HCEC 1CT (cell line): Measurements from ENCODE around the gene UQCRQ.
"Not testable (repeated sequence)": the region's sequence is repeated elsewhere in the genome, so short reads cannot be mapped to it uniquely, and the experiment has no call there.

ENCODE experiments used
- DNase-seq: peaks from one replicate; pipeline ENCODE4 v3.0.0-alpha.2; 2017

The UQCRQ gene

DNA sequence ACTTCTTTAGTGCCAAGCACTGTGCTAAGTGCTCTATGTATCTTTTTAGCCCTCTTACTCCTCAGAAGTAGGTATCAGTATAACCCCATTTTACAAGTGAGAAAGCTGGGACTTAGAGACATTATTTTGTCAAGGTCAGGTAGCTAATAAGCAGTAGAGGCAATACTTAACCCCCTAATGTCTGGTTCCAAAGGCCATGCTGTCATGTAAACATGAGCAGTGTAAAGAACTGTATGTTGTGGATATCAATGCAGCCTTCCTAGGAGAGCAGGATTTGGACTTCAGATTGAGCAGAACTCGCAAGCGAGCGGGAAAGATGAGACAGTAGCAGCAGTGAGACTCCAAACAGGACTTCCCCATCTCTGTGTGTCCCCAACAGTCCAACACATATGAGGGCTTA lies 32.4 kb upstream of the UQCRQ start:
- no peak for DNase-seq

DNA sequence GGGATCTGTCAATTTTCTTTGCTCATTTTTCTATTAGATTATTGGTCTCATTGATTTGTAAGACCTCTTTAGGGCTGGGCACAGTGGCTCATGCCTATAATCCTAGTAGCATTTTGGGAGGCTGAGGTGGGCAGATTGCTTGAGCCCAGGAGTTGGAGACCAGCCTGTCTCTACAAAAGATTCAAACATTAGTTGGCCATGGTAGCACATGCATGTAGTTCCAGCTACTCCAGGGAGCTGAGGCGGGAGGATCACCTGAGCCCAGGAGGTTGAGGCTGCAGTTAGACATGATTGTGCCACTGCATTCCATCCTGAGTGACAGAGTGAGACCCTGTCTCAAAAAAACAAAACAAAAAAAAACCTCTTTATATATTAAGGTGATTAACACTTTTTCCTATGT lies 29.6 kb upstream of the UQCRQ start:
- DNase-seq: no peak

DNA sequence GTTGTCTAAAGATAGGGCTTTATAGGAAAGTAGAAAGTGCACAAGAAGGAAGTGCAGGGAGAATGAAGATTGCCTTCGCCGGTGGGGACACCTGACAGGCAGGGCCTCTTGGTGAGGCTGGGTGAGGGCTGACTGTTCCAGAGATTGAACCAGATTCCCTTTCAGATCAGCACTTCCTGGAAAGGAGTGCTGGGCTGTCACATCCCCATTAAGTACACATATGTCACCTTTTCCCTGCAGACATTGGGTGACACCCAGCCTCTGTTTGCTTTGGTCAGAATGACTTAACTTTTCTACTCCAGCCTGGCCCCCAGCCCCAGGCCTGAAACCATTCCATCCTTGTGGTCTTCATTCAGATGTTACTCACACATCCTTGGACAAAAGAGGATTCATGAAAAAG lies 28.6 kb upstream of the UQCRQ start:
- DNase-seq: no peak

DNA sequence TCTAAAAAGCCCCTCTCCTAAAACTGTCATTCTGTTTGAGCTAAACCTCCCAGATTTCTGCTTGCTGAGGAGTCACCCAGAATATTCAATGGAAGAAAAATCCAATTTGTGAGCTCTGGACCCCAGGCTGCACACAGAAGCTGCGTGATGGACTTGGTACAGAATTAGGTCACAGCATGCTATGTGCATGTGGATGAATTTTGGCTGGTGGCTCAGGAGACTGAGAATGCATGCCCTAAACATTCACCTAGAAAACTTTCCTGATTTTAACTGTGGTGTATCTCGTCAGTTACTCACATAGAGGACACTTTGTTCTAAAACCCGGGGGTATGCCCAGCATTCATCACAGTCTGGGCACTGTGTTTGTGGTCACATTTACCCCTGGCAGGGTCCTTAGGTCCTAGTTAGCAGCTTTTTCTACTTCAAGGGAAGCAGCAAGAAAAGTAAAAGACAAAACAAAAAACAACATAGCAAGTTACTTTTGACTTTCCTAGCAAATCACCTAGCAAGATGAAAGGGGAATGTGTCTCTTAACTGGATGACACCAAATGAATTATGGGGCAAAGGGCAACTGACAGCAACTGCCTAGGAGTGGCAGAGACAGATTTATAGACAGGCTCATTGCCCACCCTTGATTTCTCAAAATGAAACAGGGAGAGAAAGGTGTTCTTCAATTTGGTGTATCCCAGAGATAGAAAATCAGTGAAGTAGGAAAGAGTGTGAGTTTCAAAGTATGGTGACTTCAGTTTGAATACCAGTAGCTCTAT lies 27.7 kb upstream of the UQCRQ start:
- no peak for DNase-seq

DNA sequence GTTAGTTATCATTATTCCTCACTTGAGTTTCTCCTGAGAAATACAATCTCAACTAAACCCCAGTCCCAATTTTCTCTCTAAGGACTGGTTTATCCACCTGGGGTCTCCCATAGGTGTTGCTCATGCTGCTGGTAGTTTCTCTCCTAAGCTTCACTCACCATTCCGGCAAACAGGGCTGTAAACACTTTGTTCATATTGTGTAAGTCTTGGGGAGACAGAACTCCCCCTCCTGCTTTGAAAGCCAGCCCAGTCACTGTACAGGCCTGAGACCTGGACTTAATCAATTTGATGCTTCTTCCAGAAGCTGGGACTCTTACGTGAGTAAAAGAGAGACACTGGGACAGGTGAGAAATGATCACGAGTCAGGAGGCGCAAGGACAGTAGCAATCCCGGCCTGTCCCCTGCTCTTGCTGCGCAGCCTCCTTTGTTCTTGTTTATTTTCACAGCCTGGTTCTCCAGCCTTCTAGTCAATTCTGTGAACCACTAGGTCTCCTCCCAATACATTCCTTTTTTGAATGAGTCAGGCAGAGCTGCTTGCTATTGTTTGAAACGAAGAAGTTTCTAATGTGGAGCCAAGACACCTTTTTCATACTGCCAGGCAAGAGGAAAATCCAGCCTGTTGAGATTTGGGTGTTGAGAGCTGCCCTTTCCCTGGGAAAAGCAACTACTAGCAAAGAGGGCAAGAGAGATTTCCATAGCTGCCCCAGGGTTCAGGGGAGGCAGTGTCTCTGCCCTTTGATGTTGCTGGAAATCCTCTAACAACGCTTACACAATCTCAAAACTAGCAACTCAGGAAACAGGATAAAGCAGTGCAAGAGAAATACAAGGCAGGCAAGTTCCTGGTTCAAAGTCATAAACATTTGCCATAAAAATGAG lies 26.8 kb upstream of the UQCRQ start:
- peak; percentile 49 for DNase-seq

DNA sequence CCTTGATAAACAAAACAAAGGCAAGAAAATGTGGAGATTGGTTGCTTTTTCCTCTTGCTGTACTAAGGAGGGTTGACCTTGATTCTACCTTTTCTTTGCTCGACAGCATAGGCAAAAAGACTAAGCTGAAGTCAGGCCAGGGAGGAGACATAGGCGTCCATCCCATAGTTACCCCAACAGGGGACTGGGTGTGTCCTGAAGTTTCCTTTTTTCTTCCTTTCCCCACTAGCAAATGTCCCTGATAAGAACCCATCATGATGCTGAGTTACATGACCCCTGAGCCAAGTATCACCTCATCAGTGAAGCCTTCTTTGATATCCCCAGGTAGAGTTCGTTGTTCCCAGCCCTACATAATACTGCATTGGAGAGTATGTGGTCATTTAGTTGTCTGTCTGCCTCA lies 26.1 kb upstream of the UQCRQ start:
- no peak for DNase-seq

DNA sequence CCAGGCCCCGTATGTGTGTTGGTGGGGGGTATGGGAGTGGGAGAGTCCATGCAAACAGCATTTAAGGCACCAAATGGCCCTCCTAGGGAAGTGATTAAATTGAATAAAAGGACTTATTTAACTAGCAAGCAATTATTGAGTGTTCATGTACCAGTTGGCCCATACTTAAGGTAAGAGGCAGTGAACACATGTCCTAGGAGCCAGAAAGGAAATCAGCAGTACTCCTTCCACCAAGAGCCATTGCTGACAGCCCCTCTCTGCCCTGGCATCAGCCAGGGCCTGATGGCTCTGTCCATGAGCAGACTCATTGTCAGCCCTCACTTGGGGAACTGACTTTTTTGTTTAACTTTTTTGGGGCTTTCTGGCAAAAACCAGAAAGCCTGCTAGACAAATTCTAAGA lies 25.5 kb upstream of the UQCRQ start:
- DNase-seq: no peak

DNA sequence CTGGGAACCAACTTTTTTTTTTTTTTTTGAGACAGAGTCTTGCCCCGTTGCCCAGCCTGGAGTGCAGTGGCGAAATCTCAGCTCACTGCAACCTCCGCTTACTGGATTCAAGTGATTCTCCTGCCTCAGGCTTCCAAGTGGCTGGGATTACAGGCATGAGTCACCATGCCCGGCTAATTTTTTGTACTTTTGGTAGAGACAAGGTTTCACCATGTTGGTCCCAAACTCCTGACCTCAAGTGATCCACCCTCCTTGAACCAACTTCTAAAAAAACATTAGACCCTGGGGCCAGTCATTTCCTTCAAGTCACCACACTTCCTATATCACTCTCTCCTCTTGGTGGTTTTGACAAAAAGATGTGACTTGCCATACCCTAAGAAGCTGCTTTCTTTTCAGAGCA lies 25.1 kb upstream of the UQCRQ start:
- DNase-seq: peak; percentile 38

DNA sequence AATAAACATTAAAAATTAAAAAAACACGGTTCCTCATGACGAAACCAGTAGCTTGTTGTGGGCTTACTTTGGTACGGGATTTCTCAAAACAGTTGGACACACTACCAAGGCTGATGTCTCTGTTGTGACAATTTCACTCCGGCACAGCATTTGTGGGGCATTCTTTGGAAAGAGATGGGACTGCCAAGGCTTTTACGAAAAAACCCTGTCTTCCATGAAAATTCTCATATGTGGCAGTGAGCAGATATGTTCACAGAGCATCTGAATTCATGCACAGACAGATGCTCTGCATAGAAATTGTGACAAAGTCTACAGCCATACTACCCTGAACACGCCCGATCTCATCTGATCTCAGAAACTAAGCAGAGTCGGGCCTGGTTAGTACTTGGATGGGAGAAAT lies 18.2 kb upstream of the UQCRQ start:
- no peak for DNase-seq

DNA sequence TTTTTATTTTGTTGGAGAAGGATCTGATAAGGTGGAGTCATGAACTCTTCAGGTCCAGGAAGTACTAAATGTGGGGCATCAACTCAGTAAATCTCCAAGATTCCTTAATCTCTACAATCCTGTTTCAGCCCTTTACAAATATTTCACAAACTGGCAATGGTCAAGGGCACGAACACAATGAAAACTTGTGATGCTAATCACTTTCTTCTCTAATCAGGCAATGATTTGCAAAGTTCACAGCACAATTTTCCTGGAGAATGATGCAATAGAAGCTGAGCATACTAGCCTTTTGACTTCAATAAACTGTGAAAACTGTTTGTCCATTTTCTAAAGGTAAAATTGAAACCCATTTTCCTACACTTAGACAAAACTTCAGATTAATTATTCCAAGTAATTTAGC lies 17.1 kb upstream of the UQCRQ start:
- no peak for DNase-seq

DNA sequence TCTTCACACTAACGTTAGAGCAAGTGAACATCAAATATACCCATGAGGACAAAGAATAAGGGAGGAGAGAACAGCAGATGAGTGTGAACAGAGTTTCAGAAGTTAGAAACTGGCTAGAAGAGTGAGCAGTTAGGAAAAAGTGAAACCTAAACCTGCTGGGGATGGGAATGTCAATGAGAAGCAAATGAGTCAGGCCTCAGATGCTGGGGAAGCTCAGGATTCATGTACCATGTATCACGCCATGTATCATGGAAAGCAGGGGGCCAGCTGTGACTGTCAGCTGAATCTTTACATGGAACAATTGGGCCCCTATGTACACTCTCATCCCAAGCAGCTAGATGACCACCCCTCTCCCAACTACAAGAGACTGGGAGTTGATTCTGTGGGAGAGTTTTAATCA lies 16.4 kb upstream of the UQCRQ start:
- DNase-seq: peak; percentile 70

DNA sequence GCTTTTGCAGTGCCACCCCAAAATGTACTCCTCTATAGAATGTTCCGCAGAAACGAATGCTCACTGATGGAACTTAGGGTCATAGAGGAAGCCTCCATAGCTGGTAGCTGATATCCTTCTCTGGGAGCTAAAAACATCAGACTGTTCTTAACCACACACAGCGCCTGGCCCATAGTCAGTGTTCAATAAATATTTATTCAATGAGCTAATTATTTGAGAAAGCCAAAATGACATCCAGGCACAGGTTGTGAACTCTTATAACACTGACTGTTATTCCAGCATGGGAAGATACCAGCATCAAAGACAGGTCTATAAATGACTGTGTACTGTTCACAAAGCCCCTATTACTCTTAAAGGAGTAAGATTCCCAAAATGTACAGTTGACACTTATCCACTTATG lies 13.1 kb upstream of the UQCRQ start:
- DNase-seq: no peak

DNA sequence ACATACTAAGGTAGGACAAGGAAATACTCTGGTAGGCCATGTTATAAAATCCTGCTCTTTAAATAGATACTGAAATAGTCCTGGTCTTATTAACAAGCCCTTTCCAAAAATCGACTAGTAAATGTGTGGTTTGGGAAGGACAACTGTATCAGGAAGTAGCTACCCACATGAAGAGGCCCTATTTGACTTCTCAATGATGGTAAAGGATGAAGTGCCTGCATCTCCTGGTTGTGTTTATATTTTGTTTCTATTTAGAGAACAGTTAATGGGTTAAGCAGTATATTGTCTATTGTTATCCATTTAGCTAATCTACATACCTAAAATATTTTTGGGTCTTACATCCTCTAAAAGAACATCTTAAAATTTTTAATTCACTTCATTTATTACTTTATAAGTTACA lies 12.7 kb upstream of the UQCRQ start:
- DNase-seq: no peak

DNA sequence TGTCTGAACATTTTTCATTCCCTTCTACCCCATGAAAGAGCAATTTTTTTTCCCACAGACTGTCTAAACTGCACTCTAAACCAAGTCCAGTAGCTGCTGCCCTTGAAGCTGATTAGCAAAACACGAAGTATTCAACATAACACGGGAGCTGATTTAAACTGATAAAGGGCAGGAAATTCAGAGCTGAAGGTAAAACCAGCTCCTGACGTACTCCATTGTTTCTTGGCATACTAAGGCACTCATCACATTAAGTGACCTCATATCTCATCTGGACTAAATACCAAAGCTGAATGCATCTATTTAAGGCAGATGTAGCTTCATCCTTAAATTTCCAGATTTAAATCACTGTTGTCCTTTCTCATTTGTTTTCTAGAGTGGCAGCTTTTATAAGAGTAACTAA lies 12.1 kb upstream of the UQCRQ start:
- DNase-seq: no peak

DNA sequence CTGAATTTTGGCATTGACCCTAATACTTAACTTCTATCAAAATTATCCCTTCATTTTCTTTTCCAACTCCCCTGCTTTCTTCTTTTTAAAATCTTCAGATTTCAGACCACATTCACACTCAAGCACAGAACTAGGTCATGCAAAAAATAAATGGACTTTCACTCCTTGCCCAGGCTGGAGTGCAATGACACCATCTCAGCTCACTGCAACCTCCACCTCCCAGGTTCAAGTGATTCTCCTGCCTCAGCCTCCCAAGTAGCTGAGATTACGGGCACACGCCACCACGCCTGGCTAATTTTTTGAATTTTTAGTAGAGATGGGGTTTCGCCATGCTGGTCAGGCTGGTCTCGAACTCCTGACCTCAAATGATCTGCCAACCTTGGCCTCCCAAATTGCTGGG lies 11.4 kb upstream of the UQCRQ start:
- not testable (repeated sequence) for DNase-seq

DNA sequence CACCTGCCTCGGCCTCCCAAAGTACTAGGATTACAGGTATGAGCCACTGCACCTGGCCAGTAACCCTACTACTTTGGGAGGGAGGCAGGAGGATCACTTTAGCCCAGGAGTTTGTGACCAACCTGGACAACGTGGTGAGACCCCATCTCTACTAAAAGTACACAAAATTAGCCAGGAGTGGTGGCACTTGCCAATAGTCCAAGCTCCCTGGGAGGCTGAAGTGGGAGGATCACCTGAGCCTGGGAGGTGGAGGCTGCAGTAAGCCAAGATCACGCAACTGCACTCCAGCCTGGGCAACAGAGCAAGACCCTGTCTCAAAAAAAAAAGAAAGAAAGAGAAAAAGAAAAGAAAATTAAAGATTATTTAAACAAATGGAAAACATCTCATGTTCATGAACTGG lies 10.4 kb upstream of the UQCRQ start:
- DNase-seq: no peak

DNA sequence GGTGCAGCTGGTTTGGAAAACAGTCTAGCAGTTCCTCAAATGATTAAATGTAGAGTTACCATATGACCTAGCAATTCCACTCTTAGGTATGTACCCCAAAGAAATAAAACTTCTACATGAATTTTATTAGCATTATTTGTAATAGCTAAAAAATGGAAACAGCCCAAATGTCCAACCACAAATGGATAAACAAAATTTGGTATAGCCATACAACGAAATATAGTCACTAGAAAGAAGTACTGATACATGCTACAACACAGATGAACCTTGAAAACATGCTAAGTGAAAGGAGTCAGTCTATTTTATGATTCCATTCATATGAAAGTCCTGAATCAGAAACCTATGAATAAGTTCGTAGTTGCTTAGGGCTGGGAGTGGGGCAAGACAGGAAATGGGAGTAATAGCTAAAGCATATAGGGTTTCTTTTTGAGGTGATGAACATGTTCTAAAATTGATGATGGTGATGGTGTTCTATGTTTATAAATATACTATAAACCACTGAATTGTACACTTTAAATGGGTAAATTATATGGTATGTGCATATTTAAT lies 6.5 kb upstream of the UQCRQ start:
- peak; percentile 28 for DNase-seq

DNA sequence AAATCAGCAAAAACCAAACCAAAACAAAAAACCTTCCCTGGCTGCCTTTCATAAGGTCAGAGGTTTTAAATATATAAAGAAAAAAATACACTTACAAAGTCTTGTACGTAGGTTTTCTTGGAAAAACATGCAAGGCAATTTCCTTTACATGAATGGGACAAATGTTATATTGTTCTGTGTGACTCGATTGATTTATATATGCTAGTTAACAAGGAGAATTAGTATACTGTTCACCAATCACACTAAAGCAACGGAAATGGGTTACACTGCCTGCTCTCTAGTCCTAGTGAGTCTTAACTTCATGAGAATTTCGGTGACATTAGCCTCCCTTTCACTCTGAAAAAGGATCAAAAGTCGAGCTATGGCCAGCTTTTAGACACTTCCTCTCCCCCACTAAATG lies 5.7 kb upstream of the UQCRQ start:
- no peak for DNase-seq

DNA sequence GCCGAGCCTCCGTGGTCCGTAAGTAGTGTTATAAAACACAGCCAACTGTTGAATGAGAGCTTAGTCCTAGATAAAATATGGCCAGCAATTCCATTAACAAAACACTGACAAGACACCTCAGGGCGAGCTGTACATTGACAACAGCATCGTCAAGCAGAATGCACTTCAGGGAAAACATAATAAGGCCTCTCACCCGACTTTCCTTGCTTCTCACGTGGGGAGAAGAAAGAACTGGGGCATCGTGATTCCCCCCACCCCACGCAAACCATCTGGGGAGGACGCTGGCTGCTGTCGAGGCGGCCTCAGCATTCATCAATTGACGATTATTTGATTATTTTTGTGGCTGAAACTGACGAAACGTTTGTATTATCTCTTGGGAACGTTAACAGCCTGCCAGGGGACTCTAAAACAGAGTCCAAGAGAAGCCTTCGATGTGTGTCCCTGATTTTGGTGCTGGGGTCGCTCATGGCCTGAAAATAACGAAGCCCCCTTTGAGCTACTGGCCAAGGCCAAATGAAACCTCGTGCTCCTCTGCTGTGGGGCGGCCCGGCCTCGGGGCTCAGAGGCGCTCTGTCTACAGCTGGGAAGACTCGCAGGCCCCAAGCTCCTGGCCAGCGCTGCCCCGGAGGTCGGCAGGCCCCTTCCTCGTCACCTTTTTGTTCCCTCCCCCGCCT lies 637 bp upstream of the UQCRQ start:
- DNase-seq: no peak

DNA sequence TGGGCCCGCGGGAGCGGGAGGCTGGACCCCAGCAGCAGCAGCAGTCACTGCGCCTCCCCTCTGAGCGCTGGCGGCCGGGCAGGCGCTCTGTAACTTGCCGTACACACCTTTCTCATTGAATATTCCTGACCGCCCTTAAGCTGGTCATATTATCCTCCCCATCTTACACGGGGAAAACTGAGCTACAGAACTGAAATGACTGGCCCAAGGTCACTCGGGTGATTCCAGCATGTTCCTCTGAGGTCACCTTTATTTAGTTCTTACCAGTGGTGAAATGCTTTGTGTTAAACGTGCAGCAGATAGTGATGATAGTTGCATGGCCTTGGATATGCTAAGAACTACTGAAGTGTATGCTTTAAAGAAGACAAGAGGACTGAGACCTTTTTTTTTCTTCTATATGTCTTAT lies 607 bp downstream of the UQCRQ start:
- DNase-seq: no peak

DNA sequence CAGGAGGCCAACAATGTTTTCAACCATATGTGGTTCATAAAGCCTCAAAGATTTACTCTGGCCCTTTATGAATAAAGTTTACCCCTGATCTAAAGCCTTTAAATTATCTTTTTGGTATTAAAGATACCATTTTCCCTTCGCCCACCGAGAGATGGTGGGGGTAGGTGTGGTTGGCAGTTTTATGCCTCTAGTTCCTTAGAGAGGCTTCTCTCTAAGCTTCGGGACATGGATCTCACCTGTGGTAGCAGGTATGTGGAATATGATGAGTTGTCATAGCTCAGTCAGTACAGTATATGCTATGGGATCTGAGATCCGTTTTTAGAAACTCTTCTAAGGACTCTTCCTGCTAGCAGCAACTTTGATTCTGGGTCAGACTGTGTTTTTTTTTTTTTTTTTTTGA lies 2.3 kb downstream of the UQCRQ start:
- no peak for DNase-seq

DNA sequence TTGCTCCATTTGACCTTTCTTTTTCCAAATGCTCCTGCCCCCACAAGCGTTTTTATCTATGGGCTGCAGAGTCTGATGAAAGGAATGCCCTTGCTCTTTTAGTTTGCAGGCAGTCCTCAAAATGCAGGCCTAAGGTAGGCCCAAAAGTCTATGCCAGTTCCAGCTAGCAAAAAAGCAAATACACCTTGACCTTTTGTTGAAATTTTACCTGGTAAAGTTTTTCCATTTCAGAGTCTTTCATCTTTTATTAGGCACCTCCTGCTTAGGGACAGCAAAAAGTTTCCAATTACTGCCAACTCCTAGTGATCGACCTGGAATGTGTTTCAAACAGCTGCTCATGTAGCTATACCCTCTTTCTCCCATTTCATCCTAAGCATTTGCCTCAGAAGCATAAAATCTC lies 4.4 kb downstream of the UQCRQ start:
- no peak for DNase-seq

DNA sequence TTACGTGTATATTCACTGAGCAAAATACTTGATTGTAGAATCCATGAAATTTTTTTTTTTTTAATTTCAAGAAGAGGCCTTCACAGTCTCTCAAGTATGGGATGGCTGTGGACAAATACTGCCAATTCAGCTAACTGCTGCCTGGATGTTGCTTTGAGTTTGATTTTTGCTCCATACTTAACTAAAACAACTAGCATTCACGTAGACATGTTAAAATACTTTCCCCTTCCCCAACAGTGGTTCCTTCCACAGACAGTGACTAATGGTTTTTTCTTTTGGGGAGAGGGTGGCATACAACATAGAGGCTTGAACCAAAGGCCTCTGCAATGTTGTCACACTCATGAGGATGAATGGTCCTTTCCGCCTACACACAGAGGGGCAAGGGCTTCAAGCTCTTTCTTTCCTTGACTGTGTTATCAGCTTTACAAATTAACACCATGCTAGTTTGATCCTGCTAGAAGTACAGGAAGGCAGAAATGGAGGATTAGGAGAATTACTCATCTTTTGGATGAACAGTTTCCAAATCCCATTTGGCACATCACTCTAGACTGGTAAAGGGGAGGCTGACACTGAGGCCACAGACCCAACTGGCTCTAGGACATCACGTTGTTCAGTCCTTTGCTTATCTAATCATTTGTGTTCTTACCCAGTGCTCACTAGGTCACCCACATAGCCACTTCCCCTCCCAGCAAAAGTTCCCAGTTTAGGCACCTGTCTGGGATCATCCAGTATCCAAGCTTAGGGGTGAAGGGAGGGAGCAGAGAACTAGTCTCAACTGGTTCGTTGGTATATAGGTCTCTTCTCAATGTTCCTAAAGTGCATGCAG lies 5.2 kb downstream of the UQCRQ start:
- no peak for DNase-seq
